SK-N-SH (cell line): Measurements from ENCODE around the gene FMO5. TPM values are rescaled to one million over a fixed set of nuclear protein-coding genes. Genes with fewer than 3 reads are reported as not detected.

Experiments
- CTCF ChIA-PET: fragments of 300-600, 350-600 bp; formaldehyde crosslinking; extraction: SDS; loops from one replicate; lab custom pipeline; 2021; lab: Yijun Ruan, JAX
- POLR2A ChIA-PET: fragments of 350-600 bp; sonication (Branson Sonifier 250); formaldehyde crosslinking; extraction: SDS; loops from one replicate; lab custom pipeline; 2020; ENCODE audit warnings: antibody characterized with exemption, inconsistent platforms; lab: Yijun Ruan, JAX
- DNase-seq: peaks from one replicate; pipeline ENCODE4 v3.0.0; 2012
- H2AFZ ChIP-seq: fragments of 200-600 bp; sonication (generic); 2 replicates; pipeline ENCODE4 v1.8.1; 2016; ENCODE audit warnings: antibody characterized with exemption, mild to moderate bottlenecking, low read depth
- H3F3A ChIP-seq: fragments of 200-600 bp; sonication (generic); replicated peaks from 2 replicates; pipeline ENCODE3; 2016; ENCODE audit warnings: antibody characterized with exemption, mild to moderate bottlenecking; ENCODE audit not compliant: insufficient read depth
- H3K27ac ChIP-seq, 2 experiments: fragments of 200-500 bp in 1 of 2; fragments of 200-600 bp in 1 of 2; sonication (Bioruptor generic) in 1 of 2; sonication (generic), shearing (Covaris generic) in 1 of 2; 2 replicates each; pipeline versions ENCODE4 v1.5.1 to v1.6.1; 2014 to 2016; ENCODE audit warnings: low read depth in 2 of 2, inconsistent platforms in 1 of 2, low read length in 1 of 2, mild to moderate bottlenecking in 1 of 2, mixed read lengths in 1 of 2
- H3K27me3 ChIP-seq: fragments of 200-600 bp; sonication (generic), shearing (Covaris generic); 2 replicates; pipeline ENCODE4 v1.6.1; 2016; ENCODE audit warnings: mixed run types; ENCODE audit not compliant: insufficient read depth
- H3K36me3 ChIP-seq, 2 experiments: fragments of 200-500 bp in 1 of 2; fragments of 200-600 bp in 1 of 2; sonication (Bioruptor generic) in 1 of 2; sonication (generic) in 1 of 2; replicated peaks in 1 of 2; 2 replicates each; pipeline versions ENCODE3 to v1.5.1; 2014 to 2016; ENCODE audit warnings: low read length in 1 of 2, mild to moderate bottlenecking in 1 of 2; ENCODE audit not compliant: insufficient read depth in 2 of 2, control insufficient read depth in 1 of 2
- H3K4me1 ChIP-seq, 2 experiments: fragments of 200-500 bp in 1 of 2; fragments of 200-600 bp in 1 of 2; sonication (Bioruptor generic) in 1 of 2; sonication (generic), shearing (Covaris generic) in 1 of 2; 2 replicates each; pipeline versions ENCODE4 v1.5.1 to v1.6.1; 2014 to 2016; ENCODE audit warnings: low read depth in 1 of 2, low read length in 1 of 2, mixed run types in 1 of 2; ENCODE audit not compliant: insufficient read depth in 2 of 2, control insufficient read depth in 1 of 2
- H3K4me2 ChIP-seq: fragments of 200-600 bp; sonication (generic), shearing (Covaris generic); 2 replicates; pipeline ENCODE4 v1.6.1; 2017; ENCODE audit warnings: mixed run types
- H3K4me3 ChIP-seq, 2 experiments: fragments of 200-500 bp in 1 of 2; fragments of 200-600 bp in 1 of 2; sonication (Bioruptor generic) in 1 of 2; sonication (generic), shearing (Covaris generic) in 1 of 2; 2 replicates each; pipeline versions ENCODE4 v1.5.1 to v1.8.1; 2014 to 2016; ENCODE audit warnings: low read depth in 2 of 2, inconsistent platforms in 1 of 2, low read length in 1 of 2, mild to moderate bottlenecking in 1 of 2, mixed read lengths in 1 of 2, moderate library complexity in 1 of 2
- H3K79me2 ChIP-seq: fragments of 200-600 bp; sonication (generic); 2 replicates; pipeline ENCODE4 v1.8.1; 2017; ENCODE audit warnings: mild to moderate bottlenecking; ENCODE audit not compliant: insufficient read depth
- H3K9ac ChIP-seq: fragments of 200-600 bp; sonication (generic); 2 replicates; pipeline ENCODE4 v1.6.1; 2017; ENCODE audit warnings: mixed run types
- H3K9me2 ChIP-seq: fragments of 200-600 bp; sonication (generic); 2 replicates; pipeline ENCODE4 v1.6.1; 2017; ENCODE audit warnings: mixed run types
- H3K9me3 ChIP-seq: fragments of 200-600 bp; sonication (generic); 2 replicates; pipeline ENCODE4 v1.6.1; 2017; ENCODE audit warnings: mixed run types, mild to moderate bottlenecking, moderate library complexity
- H4K20me1 ChIP-seq: fragments of 200-600 bp; sonication (generic); 2 replicates; pipeline ENCODE4 v1.6.1; 2017; ENCODE audit warnings: mild to moderate bottlenecking, mixed run types; ENCODE audit not compliant: insufficient read depth
- CHD2 ChIP-seq: fragments of 150-350 bp; IDR thresholded peaks from 2 replicates; pipeline ENCODE4 v1.6.1; 2018; ENCODE audit warnings: low read length; ENCODE audit not compliant: partially characterized antibody
- ELF1 ChIP-seq: IDR thresholded peaks from 2 replicates; pipeline ENCODE4 v1.4.0; 2012
- EZH2phosphoT487 ChIP-seq: fragments of 200-600 bp; sonication (generic); IDR thresholded peaks from 2 replicates; pipeline ENCODE4 v1.6.1; 2017; ENCODE audit warnings: low read depth, mixed run types, mild to moderate bottlenecking, antibody characterized with exemption, moderate library complexity, borderline replicate concordance
- FOXM1 ChIP-seq: IDR thresholded peaks from 2 replicates; pipeline ENCODE4 v1.4.0; 2012; ENCODE audit warnings: low read depth, mild to moderate bottlenecking
- GABPA ChIP-seq: IDR thresholded peaks from 2 replicates; pipeline ENCODE4 v1.4.0; 2012; ENCODE audit warnings: low read depth, mild to moderate bottlenecking
- GATA2 ChIP-seq: sonication (generic); formaldehyde crosslinking; IDR thresholded peaks from 2 replicates; pipeline ENCODE4 v1.5.0; 2020; ENCODE audit warnings: mild to moderate bottlenecking, missing genetic modification reagents
- JUND ChIP-seq: IDR thresholded peaks from 2 replicates; pipeline ENCODE4 v1.4.0; 2012
- MXI1 ChIP-seq: IDR thresholded peaks from 2 replicates; pipeline ENCODE4 v1.6.1; 2012; ENCODE audit warnings: mild to moderate bottlenecking, low read depth, low read length, improper control_type of control experiment
- NFIC ChIP-seq: IDR thresholded peaks from 2 replicates; pipeline ENCODE4 v1.4.0; 2012; ENCODE audit warnings: borderline replicate concordance
- RFX5 ChIP-seq: IDR thresholded peaks from 2 replicates; pipeline ENCODE4 v1.6.1; 2012; ENCODE audit warnings: mild to moderate bottlenecking, improper control_type of control experiment, low read length
- RXRA ChIP-seq: IDR thresholded peaks from 2 replicates; pipeline ENCODE4 v1.4.0; 2012; ENCODE audit warnings: low read depth, mild to moderate bottlenecking, borderline replicate concordance
- SIN3A ChIP-seq: IDR thresholded peaks from 2 replicates; pipeline ENCODE4 v1.6.1; 2012; ENCODE audit warnings: low read depth, mild to moderate bottlenecking, low read length, moderate library complexity, borderline replicate concordance
- SMC3 ChIP-seq: IDR thresholded peaks from 2 replicates; pipeline ENCODE4 v1.6.1; 2012; ENCODE audit warnings: low read depth, low read length, improper control_type of control experiment
- TAF1 ChIP-seq: IDR thresholded peaks from 2 replicates; pipeline ENCODE4 v1.6.1; 2012; ENCODE audit warnings: low read depth, mild to moderate bottlenecking, low read length, moderate library complexity, borderline replicate concordance
- WGBS: methylation state at CpG from one replicate; pipeline ENCODE4 v1.1.6; 2017; ENCODE audit warnings: low lambda C conversion rate; 5-methylcytosine and 5-hydroxymethylcytosine counted together
- polyA plus RNA-seq, 3 experiments: library from polyadenylated mRNA; depleted of rRNA; stranded (reverse); fragments of >200 nt; gene quantifications; 2 replicates each; pipeline ENCODE4 v1.2.3, GENCODE V29; 2012
- TF ChIP-seq, protein P1 (sequence below): fragments of 150-350 bp; IDR thresholded peaks from 2 replicates; pipeline ENCODE4 v1.6.1; 2016; ENCODE audit warnings: mild to moderate bottlenecking, low read depth, low read length

Gene FMO5
- polyA plus RNA-seq, 1 of the 3 experiments (the other 2 are of a cell fraction), result 0.30 TPM

GRCh38 chr1:147210987-147211386 is 14.2 kb downstream of the FMO5 start:
- Histone ChIP-seq H3K36me3 (no peaks in the 10 kb centered on the region), H3K9me3 (no peaks in the 10 kb centered on the region), H3K4me2 (no peak overlapping the region), H2AFZ (no peak overlapping the region), H4K20me1 (no peaks in the 10 kb centered on the region), H3K4me1 (no peaks in the 10 kb centered on the region; a peak in 1 of 4 replicates), H3K4me3 (no peak overlapping the region), H3K27ac (no peak overlapping the region), H3K79me2 (no peaks in the 10 kb centered on the region), H3K9ac (no peak overlapping the region), H3K27me3 (no peaks in the 10 kb centered on the region), H3F3A (no peaks in the 10 kb centered on the region), H3K9me2 (no peaks in the 10 kb centered on the region)
- DNase-seq, result no peak
- ChIA-PET POLR2A (no interaction called here), CTCF (no interaction called here)
- 55% methylated on average over 2 of the region's 2 CpGs for WGBS
- no peak for TF ChIP-seq SIN3A
- TF ChIP-seq GATA2 (CRISPR knock-in tag), result no peak
- TF ChIP-seq SMC3, result no peak
- no peak for TF ChIP-seq TAF1
- TF ChIP-seq RXRA, result no peak
- TF ChIP-seq GABPA, result no peak
- TF ChIP-seq, protein P1, sequence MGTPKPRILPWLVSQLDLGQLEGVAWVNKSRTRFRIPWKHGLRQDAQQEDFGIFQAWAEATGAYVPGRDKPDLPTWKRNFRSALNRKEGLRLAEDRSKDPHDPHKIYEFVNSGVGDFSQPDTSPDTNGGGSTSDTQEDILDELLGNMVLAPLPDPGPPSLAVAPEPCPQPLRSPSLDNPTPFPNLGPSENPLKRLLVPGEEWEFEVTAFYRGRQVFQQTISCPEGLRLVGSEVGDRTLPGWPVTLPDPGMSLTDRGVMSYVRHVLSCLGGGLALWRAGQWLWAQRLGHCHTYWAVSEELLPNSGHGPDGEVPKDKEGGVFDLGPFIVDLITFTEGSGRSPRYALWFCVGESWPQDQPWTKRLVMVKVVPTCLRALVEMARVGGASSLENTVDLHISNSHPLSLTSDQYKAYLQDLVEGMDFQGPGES, result no peak
- TF ChIP-seq CHD2, result no peak
- TF ChIP-seq MXI1, result no peak
- no peak for TF ChIP-seq FOXM1
- TF ChIP-seq ELF1, result no peak
- no peak for TF ChIP-seq RFX5

DNA sequence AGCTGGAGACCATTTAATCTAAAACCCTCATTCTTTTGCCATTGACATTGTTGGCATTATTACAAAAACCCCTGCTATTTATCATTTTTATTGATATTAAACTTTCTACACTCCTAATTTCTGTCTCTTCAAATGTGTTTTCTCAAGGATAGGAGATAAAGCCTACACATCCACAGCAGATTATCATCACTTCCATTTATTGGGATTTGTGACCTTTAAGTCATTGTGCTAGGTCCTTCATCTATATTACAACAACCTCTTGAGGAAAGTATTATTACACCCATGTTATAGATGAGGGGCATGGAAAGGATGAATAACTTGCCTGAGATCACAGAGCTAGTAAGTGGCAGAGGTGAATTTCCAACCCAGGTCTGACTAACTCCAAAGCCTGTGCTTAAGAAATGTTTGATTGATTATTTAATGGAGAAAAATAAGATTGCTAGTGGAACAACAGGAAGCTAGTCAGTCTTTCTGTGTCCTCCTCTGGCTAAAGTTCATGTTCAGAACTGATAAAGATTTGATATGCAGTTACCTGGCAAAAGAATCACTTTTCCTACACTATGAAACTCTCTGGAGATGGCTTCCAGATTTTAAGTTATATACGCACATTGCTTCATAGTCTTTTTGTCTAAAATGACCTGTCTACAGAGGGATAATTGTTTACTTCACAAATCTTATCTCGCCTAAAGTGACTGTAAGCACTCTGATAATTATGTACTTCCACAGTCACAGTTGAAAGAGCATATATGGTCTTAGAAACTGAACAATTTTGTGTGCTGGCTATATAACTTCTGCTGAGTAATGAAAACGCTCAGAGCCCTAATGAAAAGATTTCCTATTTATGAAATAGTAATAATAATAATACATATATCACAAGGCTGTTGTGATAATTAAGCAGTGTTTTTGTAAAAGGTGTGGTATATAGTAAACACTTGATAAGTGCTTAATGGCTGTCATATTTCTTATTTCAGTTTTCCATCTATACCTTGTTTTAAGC is 15.0 kb downstream of the FMO5 start:
- Histone ChIP-seq H3K9me3 (no peaks in the 10 kb centered on the region), H3K4me2 (no peak overlapping the region), H3K36me3 (no peaks in the 10 kb centered on the region), H2AFZ (no peak overlapping the region), H4K20me1 (no peaks in the 10 kb centered on the region), H3K9ac (no peak overlapping the region), H3K27me3 (no peaks in the 10 kb centered on the region), H3K27ac (no peak overlapping the region), H3K4me1 (no peaks in the 10 kb centered on the region; a peak in 1 of 4 replicates), H3K4me3 (no peak overlapping the region), H3K9me2 (no peaks in the 10 kb centered on the region), H3F3A (no peaks in the 10 kb centered on the region), H3K79me2 (no peaks in the 10 kb centered on the region)
- no peak for DNase-seq
- ChIA-PET CTCF (no interaction called here), POLR2A (no interaction called here)
- no peak for TF ChIP-seq JUND
- no peak for TF ChIP-seq NFIC
- no peak for TF ChIP-seq RFX5
- TF ChIP-seq EZH2phosphoT487, result no peak
- 79% methylated on average over 3 of the region's 3 CpGs for WGBS
